SK-N-SH (cell line): ENCODE results near the gene VEZF1. TPM values are rescaled to one million over a fixed set of nuclear protein-coding genes. Genes with fewer than 3 reads are reported as not detected.

ENCODE experiments used
- CTCF ChIA-PET: fragments of 300-600, 350-600 bp; formaldehyde crosslinking; extraction: SDS; loops from one replicate; lab custom pipeline; 2021; lab: Yijun Ruan, JAX
- POLR2A ChIA-PET: fragments of 350-600 bp; sonication (Branson Sonifier 250); formaldehyde crosslinking; extraction: SDS; loops from one replicate; lab custom pipeline; 2020; ENCODE audit warnings: antibody characterized with exemption, inconsistent platforms; lab: Yijun Ruan, JAX
- DNase-seq: peaks from one replicate; pipeline ENCODE4 v3.0.0; 2012
- H2AFZ ChIP-seq: fragments of 200-600 bp; sonication (generic); 2 replicates; pipeline ENCODE4 v1.8.1; 2016; ENCODE audit warnings: antibody characterized with exemption, mild to moderate bottlenecking, low read depth
- H3F3A ChIP-seq: fragments of 200-600 bp; sonication (generic); replicated peaks from 2 replicates; pipeline ENCODE3; 2016; ENCODE audit warnings: antibody characterized with exemption, mild to moderate bottlenecking; ENCODE audit not compliant: insufficient read depth
- H3K27ac ChIP-seq, 2 experiments: fragments of 200-500 bp in 1 of 2; fragments of 200-600 bp in 1 of 2; sonication (Bioruptor generic) in 1 of 2; sonication (generic), shearing (Covaris generic) in 1 of 2; 2 replicates each; pipeline versions ENCODE4 v1.5.1 to v1.6.1; 2014 to 2016; ENCODE audit warnings: low read depth in 2 of 2, inconsistent platforms in 1 of 2, low read length in 1 of 2, mild to moderate bottlenecking in 1 of 2, mixed read lengths in 1 of 2
- H3K27me3 ChIP-seq: fragments of 200-600 bp; sonication (generic), shearing (Covaris generic); 2 replicates; pipeline ENCODE4 v1.6.1; 2016; ENCODE audit warnings: mixed run types; ENCODE audit not compliant: insufficient read depth
- H3K36me3 ChIP-seq, 2 experiments: fragments of 200-500 bp in 1 of 2; fragments of 200-600 bp in 1 of 2; sonication (Bioruptor generic) in 1 of 2; sonication (generic) in 1 of 2; replicated peaks in 1 of 2; 2 replicates each; pipeline versions ENCODE3 to v1.5.1; 2014 to 2016; ENCODE audit warnings: low read length in 1 of 2, mild to moderate bottlenecking in 1 of 2; ENCODE audit not compliant: insufficient read depth in 2 of 2, control insufficient read depth in 1 of 2
- H3K4me1 ChIP-seq, 2 experiments: fragments of 200-500 bp in 1 of 2; fragments of 200-600 bp in 1 of 2; sonication (Bioruptor generic) in 1 of 2; sonication (generic), shearing (Covaris generic) in 1 of 2; 2 replicates each; pipeline versions ENCODE4 v1.5.1 to v1.6.1; 2014 to 2016; ENCODE audit warnings: low read depth in 1 of 2, low read length in 1 of 2, mixed run types in 1 of 2; ENCODE audit not compliant: insufficient read depth in 2 of 2, control insufficient read depth in 1 of 2
- H3K4me2 ChIP-seq: fragments of 200-600 bp; sonication (generic), shearing (Covaris generic); 2 replicates; pipeline ENCODE4 v1.6.1; 2017; ENCODE audit warnings: mixed run types
- H3K4me3 ChIP-seq, 2 experiments: fragments of 200-500 bp in 1 of 2; fragments of 200-600 bp in 1 of 2; sonication (Bioruptor generic) in 1 of 2; sonication (generic), shearing (Covaris generic) in 1 of 2; 2 replicates each; pipeline versions ENCODE4 v1.5.1 to v1.8.1; 2014 to 2016; ENCODE audit warnings: low read depth in 2 of 2, inconsistent platforms in 1 of 2, low read length in 1 of 2, mild to moderate bottlenecking in 1 of 2, mixed read lengths in 1 of 2, moderate library complexity in 1 of 2
- H3K79me2 ChIP-seq: fragments of 200-600 bp; sonication (generic); 2 replicates; pipeline ENCODE4 v1.8.1; 2017; ENCODE audit warnings: mild to moderate bottlenecking; ENCODE audit not compliant: insufficient read depth
- H3K9ac ChIP-seq: fragments of 200-600 bp; sonication (generic); 2 replicates; pipeline ENCODE4 v1.6.1; 2017; ENCODE audit warnings: mixed run types
- H3K9me2 ChIP-seq: fragments of 200-600 bp; sonication (generic); 2 replicates; pipeline ENCODE4 v1.6.1; 2017; ENCODE audit warnings: mixed run types
- H3K9me3 ChIP-seq: fragments of 200-600 bp; sonication (generic); 2 replicates; pipeline ENCODE4 v1.6.1; 2017; ENCODE audit warnings: mixed run types, mild to moderate bottlenecking, moderate library complexity
- H4K20me1 ChIP-seq: fragments of 200-600 bp; sonication (generic); 2 replicates; pipeline ENCODE4 v1.6.1; 2017; ENCODE audit warnings: mild to moderate bottlenecking, mixed run types; ENCODE audit not compliant: insufficient read depth
- CHD2 ChIP-seq: fragments of 150-350 bp; IDR thresholded peaks from 2 replicates; pipeline ENCODE4 v1.6.1; 2018; ENCODE audit warnings: low read length; ENCODE audit not compliant: partially characterized antibody
- CTCF ChIP-seq: fragments of 200-600 bp; sonication (generic); IDR thresholded peaks from 2 replicates; pipeline ENCODE4 v1.6.1; 2017; ENCODE audit warnings: antibody characterized with exemption, mild to moderate bottlenecking, moderate library complexity
- ELF1 ChIP-seq: IDR thresholded peaks from 2 replicates; pipeline ENCODE4 v1.4.0; 2012
- EZH2phosphoT487 ChIP-seq: fragments of 200-600 bp; sonication (generic); IDR thresholded peaks from 2 replicates; pipeline ENCODE4 v1.6.1; 2017; ENCODE audit warnings: low read depth, mixed run types, mild to moderate bottlenecking, antibody characterized with exemption, moderate library complexity, borderline replicate concordance
- JUND ChIP-seq: IDR thresholded peaks from 2 replicates; pipeline ENCODE4 v1.4.0; 2012
- MAX ChIP-seq: IDR thresholded peaks from 2 replicates; pipeline ENCODE4 v1.4.0; 2012; ENCODE audit warnings: low read depth
- REST ChIP-seq: IDR thresholded peaks from 2 replicates; pipeline ENCODE4 v1.6.1; 2012; ENCODE audit warnings: mild to moderate bottlenecking, low read depth, low read length, moderate library complexity
- RFX5 ChIP-seq: IDR thresholded peaks from 2 replicates; pipeline ENCODE4 v1.6.1; 2012; ENCODE audit warnings: mild to moderate bottlenecking, improper control_type of control experiment, low read length
- SIN3A ChIP-seq: IDR thresholded peaks from 2 replicates; pipeline ENCODE4 v1.6.1; 2012; ENCODE audit warnings: low read depth, mild to moderate bottlenecking, low read length, moderate library complexity, borderline replicate concordance
- TEAD4 ChIP-seq: IDR thresholded peaks from 2 replicates; pipeline ENCODE4 v1.4.0; 2012; ENCODE audit warnings: mild to moderate bottlenecking, borderline replicate concordance; ENCODE audit not compliant: insufficient read depth
- WGBS: methylation state at CpG from one replicate; pipeline ENCODE4 v1.1.6; 2017; ENCODE audit warnings: low lambda C conversion rate; 5-methylcytosine and 5-hydroxymethylcytosine counted together
- polyA plus RNA-seq, 3 experiments: library from polyadenylated mRNA; depleted of rRNA; stranded (reverse); fragments of >200 nt; gene quantifications; 2 replicates each; pipeline ENCODE4 v1.2.3, GENCODE V29; 2012

Gene VEZF1
- polyA plus RNA-seq, 1 of the 3 experiments (the other 2 are of a cell fraction), result 35.1 TPM

- CTCF ChIA-PET, result interaction anchor here (0.7 to 4.7 kb wide), 20 partner anchors 8 to 270 kb away, joined by 3 to 43 read pairs (median 9); no protein-coding TSS in a partner anchor
- Histone ChIP-seq H3K79me2 (peaks cover 41% of the 10 kb centered on the region), H3K27ac (no peak overlapping the region), H3K4me3 (peak overlapping the region in 1 of 2 experiments; percentile 92; a peak in 3 of 4 replicates), H3K4me2 (peak overlapping the region; percentile 100), H3K9me3 (no peaks in the 10 kb centered on the region), H3K9ac (no peak overlapping the region), H4K20me1 (no peaks in the 10 kb centered on the region), H3F3A (peaks cover 12% of the 10 kb centered on the region), H3K36me3 (no peaks in the 10 kb centered on the region), H2AFZ (no peak overlapping the region), H3K4me1 (peaks cover 22 to 31% of the 10 kb centered on the region in 2 experiments; a peak in 3 of 4 replicates), H3K9me2 (no peaks in the 10 kb centered on the region)
- peak; percentile 27 for DNase-seq
- TF ChIP-seq REST (no peak), ELF1 (no peak), MAX (no peak), EZH2phosphoT487 (no peak), CHD2 (no peak), SIN3A (no peak), RFX5 (no peak), TEAD4 (no peak), CTCF (no peak), JUND (no peak)
- TF ChIP-seq, all 33 proteins: peak for 0
- WGBS, result 84% methylated on average over 13 of the region's 13 CpGs
- no peaks in the 10 kb centered on the region for H3K27me3 ChIP-seq
- POLR2A ChIA-PET, result interaction anchor here (1.1 to 1.5 kb wide), 4 partner anchors 32 to 106 kb away, joined by 3 to 5 read pairs (median 4); partner anchors contain the start of genes MRPS23 and VEZF1
Measured at GRCh38 chr17:57956291-57957119, 31.5 kb downstream of the VEZF1 start.
